ENCODE results near the gene NIFK.
"Not testable (repeated sequence)": the region's sequence is repeated elsewhere in the genome, so short reads cannot be mapped to it uniquely, and the experiment has no call there.

Gene NIFK

DNA sequence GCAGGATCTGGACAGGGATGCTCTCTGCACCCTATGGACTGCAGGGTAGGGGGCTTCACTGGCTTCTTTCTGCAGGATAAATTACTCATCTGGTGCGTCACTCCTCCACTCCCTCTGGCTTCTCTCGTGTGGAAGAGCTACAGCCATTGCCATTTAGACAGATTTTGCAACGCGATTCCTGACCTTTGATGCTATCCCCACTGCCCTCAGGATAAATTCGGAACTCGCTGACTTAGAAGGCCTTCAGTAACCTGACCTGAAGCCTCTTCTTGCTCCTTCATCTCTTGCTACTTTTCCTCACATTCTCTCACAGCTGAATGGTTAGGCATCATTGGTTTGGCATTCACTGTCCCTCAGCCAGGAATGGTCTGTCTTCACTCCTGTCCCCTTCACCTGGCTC, 5.3 kb downstream of the NIFK start:
- DNase-seq, result no peak

GRCh38 chr2:121727950-121728349, 8.7 kb downstream of the NIFK start:
- no peak for DNase-seq

DNA sequence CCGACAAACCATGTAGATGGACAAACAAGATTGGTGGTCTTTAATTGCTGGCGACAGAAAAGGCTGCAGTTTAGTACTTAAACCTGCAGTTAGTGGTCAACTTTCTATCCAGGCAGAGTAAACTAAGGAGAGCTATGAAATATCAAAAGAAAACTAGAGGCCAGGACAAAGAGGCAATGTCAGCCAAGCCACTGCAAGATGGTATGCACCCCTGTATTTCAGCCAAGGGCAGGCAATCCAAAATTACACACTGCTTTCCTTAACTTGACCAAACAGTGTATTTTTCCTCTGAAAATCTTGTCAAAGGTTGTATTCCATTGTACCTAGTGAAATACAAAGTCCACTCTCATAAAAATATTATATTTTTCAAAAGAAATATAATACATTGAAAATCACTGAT, 9.3 kb downstream of the NIFK start:
- DNase-seq, result no peak

GRCh38 chr2:121723316-121723715, 13.4 kb downstream of the NIFK start:
- DNase-seq, result no peak

DNA sequence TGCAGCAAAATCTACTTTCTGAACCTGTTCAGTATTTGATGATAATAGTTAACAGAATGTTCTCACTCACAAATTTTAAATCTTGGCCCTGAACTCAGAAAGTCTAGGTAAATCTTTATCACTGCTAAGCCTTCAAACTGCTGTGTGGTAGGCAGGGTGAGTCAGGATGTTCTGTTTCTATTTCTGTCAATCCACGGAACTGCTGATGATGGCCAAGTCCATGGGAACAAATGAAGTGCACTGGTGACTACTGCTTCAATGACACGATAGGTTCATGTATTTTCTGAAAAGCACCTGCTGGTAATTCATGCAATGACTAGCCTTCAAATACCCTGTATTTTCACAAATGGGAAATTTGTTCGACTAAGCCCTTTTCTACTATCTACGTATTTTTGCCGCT, 14.2 kb downstream of the NIFK start:
- no peak for DNase-seq

DNA sequence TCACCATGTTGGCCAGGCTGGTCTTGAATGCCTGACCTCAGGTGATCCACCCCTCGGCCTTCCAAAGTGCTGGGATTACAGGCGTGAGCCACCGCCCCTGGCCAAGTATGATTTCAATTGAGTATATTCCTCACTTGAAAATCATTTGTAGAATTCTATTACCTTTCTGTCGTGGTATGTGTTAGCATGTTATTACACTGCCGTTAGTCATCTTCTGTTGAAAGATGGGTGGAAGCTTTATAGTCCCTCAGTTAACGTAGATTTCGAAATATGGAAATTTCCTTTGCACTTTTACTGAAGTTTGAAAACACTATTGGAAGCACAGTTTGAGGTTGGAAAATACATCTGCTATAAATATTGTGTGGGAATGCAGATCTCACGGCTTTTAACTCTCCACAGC, 14.7 kb downstream of the NIFK start:
- no peak for DNase-seq

DNA sequence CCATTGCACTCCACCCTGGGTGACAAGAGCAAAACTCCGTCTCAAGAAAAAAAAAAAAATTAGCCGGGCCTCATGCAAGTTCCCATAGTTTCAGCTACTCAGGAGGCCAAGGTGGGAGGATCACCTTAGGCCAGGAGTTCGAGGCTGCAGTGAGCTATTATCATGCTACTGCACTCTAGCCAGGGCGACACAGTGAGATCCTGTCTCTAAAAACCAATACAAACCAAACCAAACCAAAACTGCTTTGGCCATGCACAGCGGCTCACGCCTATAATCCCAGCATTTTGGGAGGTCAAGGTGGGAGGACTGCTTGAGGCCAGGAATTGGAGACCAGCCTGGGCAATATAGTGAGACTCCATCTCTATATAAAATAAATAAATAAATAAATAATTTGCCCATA, 19.1 kb downstream of the NIFK start:
- DNase-seq, result no peak

DNA sequence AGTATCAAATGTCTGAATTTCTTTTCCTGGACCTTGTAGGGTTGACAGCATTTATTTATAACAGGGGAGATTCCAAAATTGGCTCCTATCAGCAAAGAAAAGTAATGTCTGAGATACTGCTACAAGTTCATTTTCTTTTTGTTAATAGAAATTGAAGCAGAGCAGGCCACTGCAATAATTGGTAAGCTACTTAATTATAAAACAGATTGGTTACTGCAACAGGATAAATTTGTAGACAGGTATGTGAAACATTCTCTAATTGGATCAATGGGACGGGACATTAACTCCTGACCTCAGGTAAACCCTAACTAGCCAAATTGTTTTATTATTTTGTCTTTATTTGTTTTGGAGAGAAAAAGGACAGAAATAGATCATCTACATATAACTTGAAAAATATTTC, 20.5 kb downstream of the NIFK start:
- no peak for DNase-seq

DNA sequence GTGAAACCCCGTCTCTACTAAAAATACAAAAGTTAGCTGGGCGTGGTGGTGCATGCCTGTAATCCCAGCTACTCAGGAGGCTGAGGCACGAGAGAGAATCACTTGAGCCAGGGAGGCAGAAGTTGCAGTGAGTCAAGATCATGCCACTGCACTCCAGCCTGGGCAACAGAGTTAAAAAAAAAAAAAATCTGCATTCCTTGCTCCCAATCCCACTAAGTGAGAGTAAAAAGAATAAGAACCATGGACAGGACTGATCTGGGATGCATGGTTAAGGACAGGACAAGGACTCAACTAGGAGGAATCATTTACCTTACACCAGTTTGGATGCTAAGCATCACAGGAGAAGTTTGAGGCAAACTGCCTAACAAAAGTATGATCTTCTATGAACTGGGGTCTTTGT, 25.2 kb downstream of the NIFK start:
- not testable (repeated sequence) for DNase-seq

GRCh38 chr2:121710470-121711170, 26.1 kb downstream of the NIFK start:
- no peak for DNase-seq

GRCh38 chr2:121709776-121710469, 26.8 kb downstream of the NIFK start:
- no peak for DNase-seq

GRCh38 chr2:121707920-121708361, 28.7 kb downstream of the NIFK start:
- no peak for DNase-seq

DNA sequence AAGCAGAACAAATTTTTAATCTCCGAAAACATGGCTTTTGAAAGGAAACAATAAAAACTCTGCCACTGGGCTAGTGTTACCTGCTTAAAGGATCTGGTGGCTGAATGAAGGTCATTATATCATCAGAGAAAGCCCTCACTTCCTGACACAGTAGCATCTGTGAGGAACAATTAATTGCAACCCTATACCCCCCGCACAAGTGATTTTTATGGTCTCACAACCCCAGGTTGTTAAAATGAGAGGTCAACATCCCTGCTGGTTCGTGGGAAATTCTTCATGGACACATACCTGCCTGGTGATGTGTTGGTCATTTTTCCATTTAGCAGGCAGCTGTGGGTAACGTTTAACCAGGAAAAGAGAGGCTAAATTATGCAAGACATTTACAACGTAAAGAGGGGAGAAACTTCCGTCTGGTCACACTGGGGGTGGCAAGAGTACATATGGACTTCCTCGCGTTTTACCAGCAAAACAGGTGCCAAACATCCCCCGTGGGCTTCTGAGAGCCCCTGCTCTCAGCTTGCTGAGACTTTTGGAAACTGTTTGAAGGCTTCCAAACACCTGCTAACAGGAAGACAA, 29.2 kb downstream of the NIFK start:
- DNase-seq, result no peak

GRCh38 chr2:121705958-121706357, 30.7 kb downstream of the NIFK start:
- no peak for DNase-seq

DNA sequence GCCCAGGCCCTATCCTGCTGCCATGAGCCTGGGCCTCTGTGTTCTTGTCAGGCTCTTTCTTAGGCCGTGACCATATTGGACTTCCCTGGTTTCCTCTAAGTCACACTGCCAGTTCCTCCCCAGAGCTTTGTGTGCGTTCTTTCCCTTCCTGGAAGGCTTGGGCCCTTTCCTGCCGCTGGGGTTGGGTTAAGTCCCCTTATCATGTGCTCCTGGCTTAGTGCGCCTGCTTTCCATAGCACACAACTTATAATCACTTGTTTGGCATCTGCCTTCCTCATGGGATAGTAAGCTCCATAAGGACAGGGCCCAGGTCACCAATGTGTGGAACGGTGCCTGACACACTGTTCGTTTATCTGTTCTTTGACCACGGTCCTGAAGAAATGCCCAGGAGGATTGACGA, 31.3 kb downstream of the NIFK start:
- no peak for DNase-seq

GRCh38 chr2:121701761-121702160, 34.9 kb downstream of the NIFK start:
- DNase-seq, result not testable (repeated sequence)

GRCh38 chr2:121699421-121700333, 37.0 kb downstream of the NIFK start:
- DNase-seq, result peak; percentile 78

DNA sequence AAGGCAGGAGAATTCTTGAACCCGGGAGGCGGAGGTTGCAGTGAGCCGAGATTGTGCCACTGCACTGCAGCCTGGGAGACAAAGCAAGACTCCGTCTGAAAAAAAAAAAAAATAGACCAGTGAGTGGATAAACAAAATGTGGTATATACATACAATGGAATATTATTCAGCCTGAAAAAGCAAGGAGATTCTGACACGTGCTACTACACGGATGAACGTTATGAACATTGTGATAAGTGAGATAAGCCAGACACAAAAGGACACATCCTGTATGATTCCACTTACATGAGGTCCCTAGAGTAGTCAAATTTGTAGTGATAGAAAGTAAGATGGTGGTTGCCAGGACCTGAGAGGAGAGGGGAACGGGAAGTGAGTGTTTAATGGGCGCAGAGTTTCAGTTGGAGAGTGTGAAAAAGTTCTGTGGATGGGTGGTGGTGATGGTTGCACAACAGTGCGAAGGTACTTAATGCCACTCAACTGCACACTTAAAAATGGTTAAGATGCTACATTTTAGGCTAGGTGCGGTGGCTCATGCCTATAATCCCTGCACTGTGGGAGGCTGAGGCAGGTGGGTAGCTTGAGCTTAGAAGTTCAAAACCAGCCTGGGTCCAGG, 38.3 kb downstream of the NIFK start:
- DNase-seq, result no peak

DNA sequence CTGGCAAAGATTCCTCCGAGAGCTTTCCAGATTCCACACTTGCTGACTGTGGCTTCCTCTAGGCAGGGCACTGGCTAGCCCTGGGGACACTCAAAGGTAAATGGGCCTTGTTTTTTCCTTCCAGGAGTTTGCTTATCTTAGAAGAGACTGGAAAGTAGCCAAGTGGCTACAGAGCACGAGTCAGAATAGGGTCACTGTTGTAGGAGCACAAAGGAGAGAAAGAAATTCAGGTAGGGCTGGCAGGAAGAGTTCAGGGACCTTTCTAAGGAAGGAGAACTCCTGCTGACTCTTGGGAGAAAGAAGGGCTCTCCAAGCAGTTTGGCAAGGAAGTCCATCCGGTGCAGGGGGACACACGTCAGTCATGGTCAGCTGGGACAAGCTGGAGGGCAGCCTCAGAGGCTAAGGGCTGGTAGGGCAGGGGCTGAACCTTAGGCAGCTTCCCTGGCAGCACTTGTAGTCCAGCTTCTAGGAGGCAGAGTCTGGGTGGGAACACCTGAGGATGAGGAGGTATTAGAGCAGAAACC, 39.5 kb downstream of the NIFK start:
- no peak for DNase-seq

- no peak for DNase-seq
Measured at GRCh38 chr2:121696410-121696930, 40.2 kb downstream of the NIFK start.

DNA sequence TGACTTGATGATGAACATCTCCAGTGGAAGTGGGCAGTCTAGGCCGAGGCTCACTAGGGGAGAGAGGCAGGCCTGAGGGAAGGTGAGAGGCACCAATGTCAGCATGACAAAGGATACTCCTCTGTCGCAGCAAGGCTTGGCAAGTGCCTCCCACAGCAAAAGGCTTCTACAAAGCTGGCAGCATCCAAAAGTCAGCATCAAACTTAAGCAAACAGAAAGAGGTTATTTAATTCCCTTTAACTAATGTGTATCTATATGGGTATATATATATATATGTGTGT, 41.6 kb downstream of the NIFK start:
- no peak for DNase-seq

DNA sequence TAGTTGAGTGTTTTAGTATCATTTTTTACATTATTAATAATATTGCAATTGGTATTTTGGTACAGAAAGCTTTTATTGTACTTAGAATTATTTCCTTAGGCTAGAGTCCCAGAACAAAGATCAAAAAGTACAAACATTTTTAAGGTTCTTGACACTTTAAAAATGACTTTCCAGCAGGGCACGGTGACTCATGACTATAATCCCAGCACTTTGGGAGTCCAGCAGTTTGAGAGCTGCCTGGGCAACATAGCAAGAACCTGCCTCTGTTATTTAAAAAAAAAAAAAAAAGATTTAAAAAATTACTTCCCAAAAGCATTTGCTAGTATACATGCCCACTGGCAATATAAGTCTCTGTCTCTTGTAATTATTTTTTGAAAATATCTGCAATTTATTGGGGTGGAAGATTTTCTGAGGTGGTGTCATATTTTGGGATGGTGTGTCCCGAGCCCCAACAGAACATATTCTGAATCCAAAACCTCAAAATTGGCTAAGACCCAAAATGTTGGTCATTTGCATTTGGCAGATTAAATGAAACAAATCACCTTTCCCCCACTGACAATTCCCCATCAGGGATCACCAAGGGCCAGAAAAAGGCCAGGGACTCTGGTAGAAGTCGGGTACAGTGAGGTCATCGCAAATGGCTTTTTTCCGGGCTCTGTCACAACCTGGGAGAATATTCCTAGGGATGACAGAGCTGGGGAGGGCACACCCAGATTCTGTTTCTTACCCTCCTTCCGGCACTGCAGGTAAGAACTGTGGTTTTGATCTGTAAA, 42.1 kb downstream of the NIFK start:
- DNase-seq, result no peak
